Stimulated activated CD4-positive, alpha-beta T cell treated with anti-CD3 and anti-CD28 coated beads, Interleukin-1b, Interleukin-23, amount 100 ng/mL, for 4 hours (primary cell): ENCODE data around the gene GRIN1.

ENCODE experiments used
- DNase-seq, 2 donors: peaks; one replicate each; pipeline ENCODE4 v3.0.0-alpha.2; 2020; ENCODE audit warnings: low read depth in 2 of 2

Gene GRIN1

GRCh38 chr9:137193771-137194170 lies 54.8 kb downstream of the GRIN1 start:
- DNase-seq: no peak

DNA sequence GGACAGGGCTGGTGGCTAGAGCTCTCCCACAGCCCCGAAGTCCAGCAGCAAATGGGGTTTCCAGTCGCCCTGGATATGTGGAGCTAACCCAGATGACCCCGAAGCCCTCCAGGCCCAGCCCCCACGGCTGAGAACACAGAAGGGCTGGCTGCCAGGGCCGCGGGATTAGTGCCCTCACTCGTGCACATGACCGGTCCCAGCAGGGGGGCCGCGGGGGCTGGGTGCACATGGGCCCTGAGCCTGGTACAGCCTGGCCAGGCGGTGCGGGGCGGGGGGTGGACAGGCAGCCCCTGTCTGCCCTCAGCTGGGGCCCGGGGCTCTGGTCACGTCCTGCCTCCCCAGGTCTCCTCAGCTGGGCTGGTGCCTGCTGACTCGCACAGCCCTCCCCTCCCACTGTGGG lies 55.4 kb downstream of the GRIN1 start:
- no peak for DNase-seq

DNA sequence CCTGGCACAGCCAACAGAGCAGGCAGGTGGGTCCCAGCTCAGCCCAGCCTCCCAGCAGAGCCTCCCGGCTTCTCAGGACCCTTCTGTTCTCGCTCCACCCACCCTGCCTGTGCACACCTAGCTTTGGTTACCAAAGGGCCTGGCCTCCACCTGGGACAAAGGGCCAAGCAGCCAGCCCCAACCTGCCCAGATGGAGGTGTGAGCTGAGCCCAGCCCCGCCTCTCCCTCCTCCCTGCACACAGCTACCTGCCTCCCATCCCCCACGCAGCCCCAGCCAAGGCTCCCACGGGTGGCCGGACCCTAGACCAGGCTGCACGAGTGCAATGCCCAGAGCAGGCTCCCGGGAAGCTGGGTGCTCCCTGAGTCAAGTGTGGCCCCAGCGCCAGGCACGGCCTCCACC lies 56.0 kb downstream of the GRIN1 start:
- DNase-seq: no peak

- DNase-seq: no peak
Measured at GRCh38 chr9:137195525-137196220, 56.7 kb downstream of the GRIN1 start.

GRCh38 chr9:137198051-137198901 lies 59.3 kb downstream of the GRIN1 start:
- no peak for DNase-seq

GRCh38 chr9:137198902-137199283 lies 59.9 kb downstream of the GRIN1 start:
- no peak for DNase-seq

DNA sequence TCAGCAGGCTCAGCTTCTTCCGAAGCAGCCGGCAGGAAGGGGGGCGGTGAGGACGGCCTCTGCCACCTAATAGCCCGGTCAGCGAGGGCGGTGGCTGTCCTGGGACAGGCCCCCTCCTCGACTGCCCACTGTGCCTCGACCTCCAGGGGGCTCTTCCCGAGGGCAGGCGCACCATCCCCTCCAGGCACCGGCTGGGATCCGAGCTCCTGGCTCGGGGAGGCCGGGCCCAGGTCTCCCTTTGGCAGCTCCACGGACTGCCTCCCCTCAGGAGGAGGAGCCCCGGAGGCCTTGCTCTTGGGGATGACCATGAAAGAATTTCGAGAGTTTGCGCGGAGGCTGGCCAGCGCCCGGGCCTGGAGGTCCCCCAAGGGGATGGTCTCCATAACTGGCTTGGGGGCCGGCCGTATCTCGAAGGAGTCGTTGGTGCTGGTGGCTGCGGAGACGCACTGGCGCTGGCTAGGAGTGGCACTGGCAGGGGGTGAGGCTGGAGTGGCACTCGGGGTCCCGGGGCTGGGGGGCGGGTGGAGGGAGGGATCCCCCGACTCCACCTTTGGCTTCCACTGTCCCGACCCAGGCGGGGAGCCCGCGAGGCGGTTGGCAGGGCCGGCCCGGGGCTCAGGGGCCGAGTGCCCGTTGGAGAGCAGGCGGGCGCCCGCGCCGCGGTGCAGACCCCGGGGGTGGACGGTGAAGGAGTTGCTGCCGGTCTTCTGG lies 60.6 kb downstream of the GRIN1 start:
- no peak for DNase-seq

- DNase-seq: peak; percentile 95 to 96
Measured at GRCh38 chr9:137200311-137201204, 61.6 kb downstream of the GRIN1 start, which contains the start of gene TPRN. Gene TPRN (minus strand): TSS chr9:137200741. CDS start chr9:137200711, 30 bp downstream.

DNA sequence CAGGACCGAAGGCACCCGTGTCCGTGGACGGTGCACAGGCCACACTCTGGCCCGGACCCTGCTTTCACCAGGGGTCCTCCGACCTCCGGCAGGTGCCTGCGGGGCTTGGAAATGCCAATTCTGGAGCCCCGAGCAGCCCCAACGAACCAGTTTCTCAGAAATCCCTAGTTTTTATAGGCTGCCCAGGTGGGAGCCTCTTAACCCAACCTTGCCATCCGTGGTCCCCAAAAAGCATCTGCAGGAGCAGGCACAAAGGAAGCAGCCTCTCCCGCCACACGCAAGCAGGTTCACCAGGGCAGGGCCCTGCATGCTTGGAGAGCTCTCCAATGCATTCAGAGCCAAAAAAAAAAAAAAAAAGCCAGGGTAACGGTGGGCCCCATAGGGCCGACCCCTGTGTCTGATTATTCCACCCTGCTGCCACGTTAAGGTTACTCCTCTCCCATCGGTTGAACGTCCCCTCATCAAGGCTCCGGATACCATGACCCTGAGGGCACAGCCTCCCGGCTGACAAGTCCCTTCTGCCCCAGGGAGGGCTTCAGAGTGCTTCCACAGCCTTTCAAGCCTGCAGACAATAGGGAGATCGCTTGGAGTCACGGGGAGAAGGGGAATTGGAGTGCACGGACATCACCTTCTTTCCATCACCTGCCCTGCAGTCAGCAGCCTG lies 62.4 kb downstream of the GRIN1 start:
- DNase-seq: no peak

DNA sequence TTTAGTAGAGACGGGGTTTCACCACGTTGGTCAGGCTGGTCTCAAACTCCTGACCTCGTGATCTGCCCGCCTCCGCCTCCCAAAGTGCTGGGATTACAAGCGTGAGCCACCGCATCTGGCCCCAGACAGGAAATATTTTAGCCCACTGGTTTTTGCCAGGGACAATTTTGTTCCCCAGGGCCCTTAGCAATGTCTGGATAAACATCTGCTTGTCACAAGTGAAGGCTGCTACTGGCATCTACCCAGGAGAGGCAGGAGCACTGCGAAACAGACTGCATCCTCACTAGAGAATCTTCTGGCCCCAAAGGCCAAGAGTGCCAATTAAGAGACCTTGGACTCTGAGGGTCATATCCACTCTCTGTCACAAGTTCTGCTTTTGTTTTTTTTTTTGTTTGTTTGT lies 64.0 kb downstream of the GRIN1 start:
- no peak for DNase-seq

- no peak for DNase-seq
Measured at GRCh38 chr9:137204731-137205125, 65.8 kb downstream of the GRIN1 start.

- DNase-seq: peak; percentile 84 to 93
Measured at GRCh38 chr9:137205126-137206069, 66.4 kb downstream of the GRIN1 start, which contains the start of the genes NDOR1 and TMEM203. Gene NDOR1 (plus strand): TSS chr9:137205700. CDS start chr9:137205778, 78 bp downstream. Gene TMEM203 (minus strand): TSS chr9:137205648. CDS start chr9:137205414, 234 bp downstream.

GRCh38 chr9:137206602-137207001 lies 67.6 kb downstream of the GRIN1 start:
- no peak for DNase-seq

GRCh38 chr9:137211532-137211931 lies 72.6 kb downstream of the GRIN1 start:
- no peak for DNase-seq

GRCh38 chr9:137212520-137212919 lies 73.6 kb downstream of the GRIN1 start:
- no peak for DNase-seq

DNA sequence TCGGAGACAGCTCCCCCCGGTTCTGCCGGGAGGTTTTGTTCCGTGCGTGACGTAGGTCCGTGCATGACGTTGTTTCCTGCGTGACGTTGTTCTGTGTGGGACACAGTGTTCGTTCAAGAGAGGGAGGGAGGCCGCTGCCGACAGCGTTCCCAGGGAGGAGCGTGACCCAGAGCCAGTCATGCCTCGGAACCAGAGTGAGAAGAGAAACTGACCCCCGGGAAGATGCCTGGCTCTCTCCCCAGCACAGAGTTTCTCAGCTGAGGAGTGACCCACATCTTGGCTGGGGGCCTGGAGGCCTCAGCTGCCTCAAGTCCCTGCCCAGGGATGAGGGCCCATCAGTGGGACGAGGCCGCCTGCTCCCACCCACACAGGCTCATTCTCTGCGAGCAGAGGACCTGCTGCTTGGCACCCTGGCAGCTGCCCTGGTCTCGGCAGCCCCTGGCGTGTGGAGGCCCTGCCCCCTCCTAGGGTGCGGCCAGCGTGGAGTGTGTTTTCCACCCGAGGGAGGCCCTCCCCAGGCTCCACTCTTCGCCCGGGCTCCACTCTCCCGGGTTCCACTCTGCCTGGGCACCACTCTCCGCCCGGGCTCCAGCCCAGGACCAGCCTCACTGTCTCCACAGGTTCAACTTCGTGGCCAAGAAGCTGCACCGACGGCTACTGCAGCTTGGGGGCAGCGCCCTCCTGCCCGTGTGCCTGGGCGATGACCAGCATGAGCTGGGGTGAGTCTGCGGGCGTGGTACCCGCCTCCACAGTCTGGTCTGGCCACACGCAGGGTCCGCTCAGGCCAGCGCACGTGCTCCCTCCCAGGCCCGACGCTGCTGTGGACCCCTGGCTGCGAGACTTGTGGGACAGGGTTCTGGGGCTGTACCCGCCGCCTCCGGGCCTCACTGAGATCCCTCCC lies 74.5 kb downstream of the GRIN1 start:
- DNase-seq: no peak

- DNase-seq: no peak
Measured at GRCh38 chr9:137214620-137215019, 75.7 kb downstream of the GRIN1 start.

DNA sequence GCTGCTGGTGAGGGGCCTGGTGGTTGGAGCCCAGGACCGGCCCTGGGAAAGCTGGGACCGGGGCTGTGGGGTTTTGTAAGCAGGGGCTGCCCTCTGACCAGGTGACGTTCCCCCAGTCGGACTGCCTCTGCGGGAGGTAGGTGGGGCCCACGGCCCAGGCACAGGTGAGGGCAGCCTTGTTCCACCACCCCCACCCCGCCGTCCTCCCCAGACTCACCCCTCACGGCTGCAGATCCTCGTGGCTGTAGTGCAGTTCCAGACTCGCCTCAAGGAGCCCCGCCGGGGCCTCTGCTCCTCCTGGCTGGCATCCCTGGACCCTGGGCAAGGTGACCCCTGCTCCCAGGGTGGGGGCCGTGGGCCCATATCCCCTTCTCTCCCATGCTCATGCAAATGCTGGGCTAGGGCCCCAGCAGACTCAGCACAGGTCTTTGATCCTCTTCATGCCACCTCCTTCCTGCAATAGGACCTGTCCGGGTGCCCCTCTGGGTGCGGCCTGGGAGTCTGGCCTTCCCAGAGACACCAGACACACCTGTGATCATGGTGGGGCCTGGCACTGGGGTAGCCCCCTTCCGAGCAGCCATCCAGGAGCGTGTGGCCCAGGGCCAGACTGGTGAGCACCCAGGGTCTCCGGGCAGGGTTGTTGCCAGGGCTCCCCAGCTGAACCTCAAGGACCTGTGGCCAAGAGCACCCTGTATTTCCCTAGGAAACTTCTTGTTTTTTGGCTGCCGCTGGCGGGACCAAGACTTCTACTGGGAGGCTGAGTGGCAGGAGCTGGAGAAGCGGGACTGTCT lies 76.4 kb downstream of the GRIN1 start:
- DNase-seq: no peak
